Activated CD4-positive, alpha-beta memory T cell treated with anti-CD3 and anti-CD28 coated beads for 36 hours (primary cell): ENCODE measurements around the gene STAP2. TPM values are rescaled to one million over a fixed set of nuclear protein-coding genes. Genes with fewer than 3 reads are reported as not detected.
A peak's percentile ranks its signal among the peaks of the same experiment; 100 is the strongest.

Source experiments
- CTCF ChIA-PET: fragments of 350-600 bp; sonication (Branson Sonifier 250); formaldehyde crosslinking; loops from one replicate; lab custom pipeline; 2021; ENCODE audit warnings: antibody characterized with exemption, inconsistent platforms; lab: Charles Lee
- POLR2A ChIA-PET: fragments of 350-600 bp; sonication (Branson Sonifier 250); formaldehyde crosslinking; loops from one replicate; lab custom pipeline; 2021; ENCODE audit warnings: antibody characterized with exemption; lab: Charles Lee
- DNase-seq: peaks from one replicate; pipeline ENCODE4 v3.0.0-alpha.2; 2020
- H3K27ac Mint-ChIP-seq: one replicate; pipeline ENCODE4 v1.8.0; 2021; ENCODE audit warnings: mixed read lengths
- H3K27me3 Mint-ChIP-seq: one replicate; pipeline ENCODE4 v1.8.0; 2021; ENCODE audit warnings: mixed read lengths
- H3K36me3 Mint-ChIP-seq: one replicate; pipeline ENCODE4 v1.8.0; 2021; ENCODE audit warnings: mixed read lengths
- H3K4me1 Mint-ChIP-seq: one replicate; pipeline ENCODE4 v1.8.0; 2021; ENCODE audit warnings: low read depth, mixed read lengths
- H3K4me3 Mint-ChIP-seq: one replicate; pipeline ENCODE4 v1.8.0; 2021; ENCODE audit warnings: mild to moderate bottlenecking, mixed read lengths
- H3K9me3 Mint-ChIP-seq: one replicate; pipeline ENCODE4 v1.8.0; 2021; ENCODE audit warnings: mixed read lengths
- intact Hi-C: fragments of 100-400 bp; cut with micrococcal nuclease; formaldehyde crosslinking; loops from one replicate; pipeline ENCODE4 v1.15.1; 2023
- total RNA-seq, 2 experiments: library from RNA; stranded (reverse); gene quantifications; one replicate each; pipeline ENCODE4 v1.2.3, GENCODE V29; 2021

Gene STAP2
- total RNA-seq, 2 experiments from 2014 or later, result 9.1 to 9.4 TPM

DNA sequence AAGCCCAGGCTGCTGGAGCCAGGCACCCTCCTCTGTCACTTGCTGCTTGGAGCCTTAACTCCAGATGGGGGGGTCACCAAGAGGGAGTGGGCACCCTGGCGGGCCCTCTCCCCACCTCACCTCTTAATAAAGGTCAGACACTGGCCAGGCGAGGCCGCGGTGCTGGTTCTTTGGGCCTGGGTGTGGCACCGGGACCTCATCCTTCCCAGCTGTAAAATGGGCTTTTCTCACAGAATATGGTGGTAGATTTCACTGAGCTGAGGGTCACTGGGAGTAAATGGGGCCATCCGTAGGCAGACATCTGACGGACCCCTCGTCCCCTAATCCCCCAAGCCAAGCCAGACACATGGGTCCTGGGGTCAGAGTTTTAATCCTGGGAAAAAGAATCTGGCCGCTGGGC, 14.9 kb downstream of the STAP2 start:
- DNase-seq, result no peak
- Mint-ChIP-seq H3K4me1 (peaks cover 23% of the 10 kb centered on the region), H3K36me3 (peaks cover 4% of the 10 kb centered on the region), H3K27me3 (peaks cover 3% of the 10 kb centered on the region), H3K9me3 (peaks cover 13% of the 10 kb centered on the region), H3K4me3 (no peak overlapping the region), H3K27ac (no peak overlapping the region)
- intact Hi-C loops, result no loop called here
- POLR2A ChIA-PET, result interaction anchor here (0.6 kb wide), 1 partner anchor 36 kb away, joined by 3 read pairs; no protein-coding TSS in a partner anchor
- CTCF ChIA-PET, result interaction anchor here (1.3 kb wide), 1 partner anchor 29 kb away, joined by 4 read pairs; no protein-coding TSS in a partner anchor

- peaks cover 17% of the 10 kb centered on the region for H3K4me1 Mint-ChIP-seq
- H3K27me3 Mint-ChIP-seq, result peaks cover 3% of the 10 kb centered on the region
- no peak overlapping the region for H3K27ac Mint-ChIP-seq
- ChIA-PET POLR2A (interaction anchor here (0.9 kb wide), 1 partner anchor 20 kb away, joined by 4 read pairs; no protein-coding TSS in a partner anchor), CTCF (interaction anchor here (1.1 to 4.4 kb wide), 3 partner anchors 29 to 88 kb away, joined by 3 to 24 read pairs (median 4); no protein-coding TSS in a partner anchor)
- H3K4me3 Mint-ChIP-seq, result no peak overlapping the region
- intact Hi-C loops, result no loop called here
- peaks cover 13% of the 10 kb centered on the region for H3K9me3 Mint-ChIP-seq
- H3K36me3 Mint-ChIP-seq, result no peaks in the 10 kb centered on the region
- DNase-seq, result no peak
These were observed 15.5 kb downstream of the STAP2 start for GRCh38 chr19:4322942-4323665.

DNA sequence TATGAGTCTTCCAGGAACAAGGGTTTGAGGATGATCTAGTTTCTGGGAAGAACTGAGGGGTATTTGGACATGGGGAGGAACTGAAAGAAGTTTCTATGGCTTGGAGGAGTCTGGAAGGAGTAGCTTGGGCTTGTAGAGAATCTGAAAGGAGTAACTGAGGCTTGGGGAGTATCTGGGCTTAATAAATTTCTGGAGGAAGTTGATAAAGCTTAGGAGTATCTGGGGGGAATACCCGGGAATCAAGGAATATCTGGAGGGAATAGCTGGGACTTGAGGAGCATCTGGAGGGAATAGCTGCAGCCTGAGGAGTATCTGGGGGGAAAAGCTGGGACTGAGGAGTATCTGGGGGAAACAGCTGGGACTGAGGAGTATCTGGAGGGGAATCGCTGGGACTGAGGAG, 18.2 kb downstream of the STAP2 start:
- no peaks in the 10 kb centered on the region for H3K36me3 Mint-ChIP-seq
- intact Hi-C loops, result no loop called here
- H3K27me3 Mint-ChIP-seq, result no peaks in the 10 kb centered on the region
- H3K27ac Mint-ChIP-seq, result no peak overlapping the region
- H3K4me3 Mint-ChIP-seq, result no peak overlapping the region
- ChIA-PET POLR2A (interaction anchor here (0.6 kb wide), 1 partner anchor 108 kb away, joined by 4 read pairs; no protein-coding TSS in a partner anchor), CTCF (interaction anchor here (0.7 to 4.4 kb wide), 5 partner anchors 32 to 1096 kb away, joined by 3 to 24 read pairs (median 4); no protein-coding TSS in a partner anchor)
- H3K9me3 Mint-ChIP-seq, result peaks cover 13% of the 10 kb centered on the region
- no peak for DNase-seq
- H3K4me1 Mint-ChIP-seq, result no peaks in the 10 kb centered on the region

DNA sequence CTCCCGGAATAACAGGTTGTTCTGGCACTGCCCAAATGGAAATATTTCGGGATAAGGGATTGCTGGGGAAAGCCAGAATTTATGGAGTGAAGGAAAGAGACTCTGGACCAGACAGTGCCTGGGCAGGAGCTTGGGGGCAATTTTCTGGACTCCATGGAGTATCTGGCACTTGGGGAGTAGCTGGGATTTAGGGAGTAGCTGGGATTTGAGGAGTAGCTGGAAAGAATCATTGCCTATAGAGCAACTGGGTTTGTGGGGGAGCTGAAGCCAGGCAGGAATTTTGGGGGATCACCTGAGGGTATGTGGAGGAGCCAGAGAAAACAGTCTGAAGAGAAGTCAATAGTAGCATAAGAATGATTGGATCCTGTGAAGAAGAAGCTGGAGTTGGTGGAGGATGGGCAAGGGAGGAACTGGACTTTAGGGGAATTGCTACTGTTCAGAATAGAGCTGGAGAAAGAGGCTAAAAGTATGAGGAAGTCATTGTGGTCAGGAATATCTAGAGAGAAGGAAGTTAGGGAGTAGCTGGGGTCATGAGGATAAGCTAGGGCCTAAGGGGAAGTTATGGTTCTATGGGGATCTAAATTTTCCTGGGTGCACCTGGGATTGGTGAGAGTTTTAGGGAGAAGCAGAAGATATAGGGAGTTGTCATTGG, 19.4 kb downstream of the STAP2 start:
- H3K27ac Mint-ChIP-seq, result no peak overlapping the region
- intact Hi-C loops, result no loop called here
- no peak for DNase-seq
- no peaks in the 10 kb centered on the region for H3K4me1 Mint-ChIP-seq
- no peaks in the 10 kb centered on the region for H3K27me3 Mint-ChIP-seq
- peaks cover 13% of the 10 kb centered on the region for H3K9me3 Mint-ChIP-seq
- H3K4me3 Mint-ChIP-seq, result no peak overlapping the region
- H3K36me3 Mint-ChIP-seq, result no peaks in the 10 kb centered on the region
- CTCF ChIA-PET, result interaction anchor here (2.0 to 4.4 kb wide), 2 partner anchors 33 to 52 kb away, joined by 5 to 24 read pairs; no protein-coding TSS in a partner anchor
- POLR2A ChIA-PET, result no interaction called here

- intact Hi-C loops, result no loop called here
- H3K4me1 Mint-ChIP-seq, result no peaks in the 10 kb centered on the region
- no peak overlapping the region for H3K27ac Mint-ChIP-seq
- H3K27me3 Mint-ChIP-seq, result no peaks in the 10 kb centered on the region
- H3K36me3 Mint-ChIP-seq, result no peaks in the 10 kb centered on the region
- no peak overlapping the region for H3K4me3 Mint-ChIP-seq
- ChIA-PET POLR2A (no interaction called here), CTCF (interaction anchor here (2.0 kb wide), 1 partner anchor 34 kb away, joined by 5 read pairs; no protein-coding TSS in a partner anchor)
- peaks cover 13% of the 10 kb centered on the region for H3K9me3 Mint-ChIP-seq
- DNase-seq, result no peak
These were observed 20.2 kb downstream of the STAP2 start for GRCh38 chr19:4318460-4318859.

GRCh38 chr19:4316956-4317355, 21.7 kb downstream of the STAP2 start:
- ChIA-PET POLR2A (no interaction called here), CTCF (no interaction called here)
- no peak for DNase-seq
- Mint-ChIP-seq H3K4me3 (no peak overlapping the region), H3K4me1 (no peaks in the 10 kb centered on the region), H3K36me3 (no peaks in the 10 kb centered on the region), H3K9me3 (peaks cover 13% of the 10 kb centered on the region), H3K27me3 (no peaks in the 10 kb centered on the region), H3K27ac (no peak overlapping the region)
- intact Hi-C loops, result no loop called here

- no peaks in the 10 kb centered on the region for H3K36me3 Mint-ChIP-seq
- no peak for DNase-seq
- H3K27me3 Mint-ChIP-seq, result no peaks in the 10 kb centered on the region
- ChIA-PET POLR2A (no interaction called here), CTCF (interaction anchor here (1.0 to 1.7 kb wide), 2 partner anchors 29 to 39 kb away, joined by 4 to 5 read pairs; partner anchors contain the start of gene MPND)
- H3K9me3 Mint-ChIP-seq, result no peaks in the 10 kb centered on the region
- intact Hi-C loops, result no loop called here
- H3K27ac Mint-ChIP-seq, result no peak overlapping the region
- H3K4me1 Mint-ChIP-seq, result no peaks in the 10 kb centered on the region
- H3K4me3 Mint-ChIP-seq, result no peak overlapping the region
These were observed 24.7 kb downstream of the STAP2 start for GRCh38 chr19:4313847-4314490.

GRCh38 chr19:4310247-4311121, 28.1 kb downstream of the STAP2 start:
- H3K4me3 Mint-ChIP-seq, result no peak overlapping the region
- no peaks in the 10 kb centered on the region for H3K27me3 Mint-ChIP-seq
- H3K36me3 Mint-ChIP-seq, result no peaks in the 10 kb centered on the region
- H3K9me3 Mint-ChIP-seq, result no peaks in the 10 kb centered on the region
- DNase-seq, result peak; percentile 21
- H3K27ac Mint-ChIP-seq, result no peak overlapping the region
- ChIA-PET CTCF (no interaction called here), POLR2A (no interaction called here)
- peaks cover under 1% of the 10 kb centered on the region for H3K4me1 Mint-ChIP-seq
- intact Hi-C loops, result no loop called here

GRCh38 chr19:4305659-4306058, 33.0 kb downstream of the STAP2 start:
- Mint-ChIP-seq H3K4me1 (peaks cover 28% of the 10 kb centered on the region), H3K27me3 (no peaks in the 10 kb centered on the region), H3K27ac (no peak overlapping the region), H3K4me3 (peak overlapping the region; percentile 50), H3K36me3 (no peaks in the 10 kb centered on the region), H3K9me3 (no peaks in the 10 kb centered on the region)
- ChIA-PET POLR2A (no interaction called here), CTCF (no interaction called here)
- intact Hi-C loops, result no loop called here
- DNase-seq, result no peak

- Mint-ChIP-seq H3K9me3 (no peaks in the 10 kb centered on the region), H3K36me3 (no peaks in the 10 kb centered on the region), H3K27ac (no peak overlapping the region), H3K4me3 (peak overlapping the region; percentile 50), H3K4me1 (peaks cover 28% of the 10 kb centered on the region), H3K27me3 (no peaks in the 10 kb centered on the region)
- POLR2A ChIA-PET, result no interaction called here
- CTCF ChIA-PET, result no interaction called here
- intact Hi-C loops, result no loop called here
- no peak for DNase-seq
These were observed 33.4 kb downstream of the STAP2 start for GRCh38 chr19:4305257-4305612.

DNA sequence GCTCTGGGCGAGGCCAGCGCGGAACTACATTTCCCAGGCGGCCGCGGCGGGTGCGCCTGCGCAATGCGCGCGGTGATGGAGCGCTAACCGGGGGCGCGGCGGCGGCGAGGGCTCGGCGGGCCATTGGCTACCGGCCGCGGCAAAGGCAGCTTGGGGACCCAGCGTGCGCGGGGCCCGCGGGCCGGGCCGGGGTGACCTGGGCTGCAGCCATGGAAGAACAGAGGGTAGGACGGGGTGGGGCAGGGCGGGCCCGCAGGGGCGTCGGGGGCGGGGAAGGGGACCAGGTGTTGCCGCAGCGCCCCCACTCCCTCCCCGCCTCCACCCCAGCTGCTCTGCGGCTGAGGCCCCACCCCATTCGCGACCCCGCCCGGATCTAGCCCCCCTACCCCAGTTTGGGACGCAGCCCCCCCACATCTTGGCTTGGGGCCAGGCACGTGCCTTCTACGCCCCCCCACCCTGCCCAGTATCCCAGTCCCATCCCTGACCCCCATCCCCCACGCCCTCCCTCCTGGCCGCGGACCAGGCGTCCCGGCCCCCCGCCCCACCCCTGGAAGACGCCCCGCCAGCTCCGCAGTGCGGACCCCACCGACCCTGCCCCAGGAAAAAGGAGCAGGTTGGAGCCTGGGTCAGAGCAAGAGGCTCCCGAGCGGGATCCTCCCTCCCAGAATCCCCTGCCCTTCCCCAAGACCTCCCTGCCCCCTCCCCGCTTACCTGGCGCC, 33.9 kb downstream of the STAP2 start, which contains the start of gene FSD1:
Gene FSD1 (plus strand): TSS at position 61 of the 719 bp plus-strand sequence. CDS start 149 bp downstream, at position 210.
- Mint-ChIP-seq H3K27ac (no peak within 1 kb of the TSS), H3K4me3 (peak within 1 kb of the TSS; percentile 50), H3K36me3 (no peaks in the 10 kb centered on the region), H3K4me1 (peaks cover 28% of the 10 kb centered on the region), H3K27me3 (no peaks in the 10 kb centered on the region), H3K9me3 (no peaks in the 10 kb centered on the region)
- peak; percentile 81 for DNase-seq
- CTCF ChIA-PET, result interaction anchor here (1.0 kb wide), 1 partner anchor 38 kb away, joined by 3 read pairs; no protein-coding TSS in a partner anchor
- intact Hi-C loops, result no loop called here
- POLR2A ChIA-PET, result interaction anchor here (1.5 kb wide), 1 partner anchor 39 kb away, joined by 6 read pairs; the partner anchor contains the start of gene MPND
